Pulmonary artery endothelial cell (primary cell): ENCODE results near the gene HDDC2. TPM values are rescaled to one million over a fixed set of nuclear protein-coding genes. Genes with fewer than 3 reads are reported as not detected.

Experiments
- DNase-seq: peaks from one replicate; pipeline ENCODE4 v3.0.0-alpha.2; 2011; ENCODE audit warnings: low read depth, low spot score
- total RNA-seq: library from RNA; depleted of rRNA; stranded (reverse); fragments of >200 nt; gene quantifications from 2 replicates; pipeline ENCODE4 v1.2.3, GENCODE V29; 2014

Gene HDDC2
- total RNA-seq, 1 donor from 2014 or later = 30.1 TPM

- no peak for DNase-seq
Measured at GRCh38 chr6:125271486-125272159, 30.1 kb downstream of the HDDC2 start.

GRCh38 chr6:125270380-125270779, 31.4 kb downstream of the HDDC2 start:
- no peak for DNase-seq

- no peak for DNase-seq
Measured at GRCh38 chr6:125269328-125269985, 32.3 kb downstream of the HDDC2 start.

- no peak for DNase-seq
Measured at GRCh38 chr6:125268765-125269164, 33.0 kb downstream of the HDDC2 start.

- DNase-seq = no peak
Measured at GRCh38 chr6:125267806-125268523, 33.8 kb downstream of the HDDC2 start.

GRCh38 chr6:125264476-125264875, 37.3 kb downstream of the HDDC2 start:
- DNase-seq = no peak

GRCh38 chr6:125262016-125263013, 39.5 kb downstream of the HDDC2 start:
- DNase-seq = no peak

- no peak for DNase-seq
Measured at GRCh38 chr6:125259354-125259736, 42.4 kb downstream of the HDDC2 start.

GRCh38 chr6:125258651-125259353, 43.0 kb downstream of the HDDC2 start:
- DNase-seq = no peak

GRCh38 chr6:125257351-125257750, 44.4 kb downstream of the HDDC2 start:
- no peak for DNase-seq

- no peak for DNase-seq
Measured at GRCh38 chr6:125255201-125255600, 46.6 kb downstream of the HDDC2 start.

- DNase-seq = no peak
Measured at GRCh38 chr6:125254321-125254720, 47.4 kb downstream of the HDDC2 start.

- no peak for DNase-seq
Measured at GRCh38 chr6:125253881-125254280, 47.9 kb downstream of the HDDC2 start.

GRCh38 chr6:125252891-125253290, 48.9 kb downstream of the HDDC2 start:
- no peak for DNase-seq

GRCh38 chr6:125251516-125252220, 50.1 kb downstream of the HDDC2 start:
- no peak for DNase-seq

- no peak for DNase-seq
Measured at GRCh38 chr6:125250511-125250910, 51.3 kb downstream of the HDDC2 start.

GRCh38 chr6:125248136-125248535, 53.6 kb downstream of the HDDC2 start:
- DNase-seq = no peak

GRCh38 chr6:125246566-125246965, 55.2 kb downstream of the HDDC2 start:
- DNase-seq = no peak

GRCh38 chr6:125245523-125246264, 56.1 kb downstream of the HDDC2 start:
- DNase-seq = no peak
